ENCODE results near the gene ATN1. TPM values are rescaled to one million over a fixed set of nuclear protein-coding genes. Genes with fewer than 3 reads are reported as not detected.

ATN1 gene
- total RNA-seq, 1 donor from 2014 or later = 139 TPM

DNA sequence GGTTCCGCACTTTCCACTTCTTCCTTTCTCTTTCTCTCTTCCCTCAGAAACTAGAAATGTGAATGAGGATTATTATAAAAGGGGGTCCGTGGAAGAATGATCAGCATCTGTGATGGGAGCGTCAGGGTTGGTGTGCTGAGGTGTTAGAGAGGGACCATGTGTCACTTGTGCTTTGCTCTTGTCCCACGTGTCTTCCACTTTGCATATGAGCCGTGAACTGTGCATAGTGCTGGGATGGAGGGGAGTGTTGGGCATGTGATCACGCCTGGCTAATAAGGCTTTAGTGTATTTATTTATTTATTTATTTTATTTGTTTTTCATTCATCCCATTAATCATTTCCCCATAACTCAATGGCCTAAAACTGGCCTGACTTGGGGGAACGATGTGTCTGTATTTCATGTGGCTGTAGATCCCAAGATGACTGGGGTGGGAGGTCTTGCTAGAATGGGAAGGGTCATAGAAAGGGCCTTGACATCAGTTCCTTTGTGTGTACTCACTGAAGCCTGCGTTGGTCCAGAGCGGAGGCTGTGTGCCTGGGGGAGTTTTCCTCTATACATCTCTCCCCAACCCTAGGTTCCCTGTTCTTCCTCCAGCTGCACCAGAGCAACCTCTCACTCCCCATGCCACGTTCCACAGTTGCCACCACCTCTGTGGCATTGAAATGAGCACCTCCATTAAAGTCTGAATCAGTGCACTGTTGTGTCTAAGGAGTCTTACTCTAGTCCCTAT lies 4.6 kb upstream of the ATN1 start:
- Mint-ChIP-seq H3K4me3 (no peak overlapping the region), H3K27me3 (peaks cover 3% of the 10 kb centered on the region), H3K36me3 (peaks cover 3% of the 10 kb centered on the region), H3K4me1 (ENCODE audit: unreplicated experiment) (peaks cover 35% of the 10 kb centered on the region), H3K9me3 (no peaks in the 10 kb centered on the region), H3K27ac (no peak overlapping the region)
- DNase-seq (ENCODE audit: extremely low spot score, unreplicated experiment) = no peak
- TF ChIP-seq, protein P1, sequence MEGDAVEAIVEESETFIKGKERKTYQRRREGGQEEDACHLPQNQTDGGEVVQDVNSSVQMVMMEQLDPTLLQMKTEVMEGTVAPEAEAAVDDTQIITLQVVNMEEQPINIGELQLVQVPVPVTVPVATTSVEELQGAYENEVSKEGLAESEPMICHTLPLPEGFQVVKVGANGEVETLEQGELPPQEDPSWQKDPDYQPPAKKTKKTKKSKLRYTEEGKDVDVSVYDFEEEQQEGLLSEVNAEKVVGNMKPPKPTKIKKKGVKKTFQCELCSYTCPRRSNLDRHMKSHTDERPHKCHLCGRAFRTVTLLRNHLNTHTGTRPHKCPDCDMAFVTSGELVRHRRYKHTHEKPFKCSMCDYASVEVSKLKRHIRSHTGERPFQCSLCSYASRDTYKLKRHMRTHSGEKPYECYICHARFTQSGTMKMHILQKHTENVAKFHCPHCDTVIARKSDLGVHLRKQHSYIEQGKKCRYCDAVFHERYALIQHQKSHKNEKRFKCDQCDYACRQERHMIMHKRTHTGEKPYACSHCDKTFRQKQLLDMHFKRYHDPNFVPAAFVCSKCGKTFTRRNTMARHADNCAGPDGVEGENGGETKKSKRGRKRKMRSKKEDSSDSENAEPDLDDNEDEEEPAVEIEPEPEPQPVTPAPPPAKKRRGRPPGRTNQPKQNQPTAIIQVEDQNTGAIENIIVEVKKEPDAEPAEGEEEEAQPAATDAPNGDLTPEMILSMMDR (conservative IDR thresholded peaks at IDR 0.05) = no peak

DNA sequence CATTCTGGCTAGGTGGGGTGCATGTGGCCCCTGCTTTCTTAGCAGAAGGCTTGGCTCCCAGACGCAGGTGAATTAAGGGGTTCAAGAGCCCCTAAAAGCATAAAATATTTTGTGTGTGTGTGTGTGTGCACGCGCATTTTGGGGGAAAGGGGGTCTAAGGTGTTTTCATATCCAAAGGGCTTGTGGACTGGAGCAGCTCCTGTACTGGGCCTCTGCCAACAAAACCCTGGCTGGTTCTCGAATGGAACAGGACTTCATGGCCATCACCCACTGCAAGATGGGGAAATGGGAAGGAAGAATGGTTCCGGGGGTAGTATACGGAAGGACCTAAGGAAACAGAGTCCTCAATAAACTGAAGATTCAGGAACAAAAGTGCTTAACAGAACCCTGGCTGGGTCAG lies 3.9 kb upstream of the ATN1 start:
- peak overlapping the region; percentile 89 for H3K4me3 Mint-ChIP-seq

DNA sequence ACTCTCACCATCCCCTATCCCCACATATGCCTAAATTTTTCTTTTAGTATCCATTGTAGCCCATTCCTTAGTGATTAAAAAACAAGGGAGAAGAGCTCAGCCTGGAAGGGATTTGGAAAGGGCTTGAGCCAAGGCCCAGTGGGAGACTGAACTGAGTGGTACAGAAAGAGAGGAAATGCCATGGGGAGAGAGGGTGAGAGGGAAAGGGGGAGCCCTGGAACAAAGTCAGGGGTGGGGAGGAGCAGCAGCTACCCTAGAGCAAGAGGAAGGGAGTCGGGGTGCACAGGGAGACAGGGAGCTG lies 2.6 kb upstream of the ATN1 start:
- Mint-ChIP-seq H3K4me1 (ENCODE audit: unreplicated experiment) (peaks cover 44% of the 10 kb centered on the region), H3K9me3 (no peaks in the 10 kb centered on the region), H3K27ac (peak overlapping the region; percentile 95), H3K4me3 (peak overlapping the region; percentile 89), H3K27me3 (peaks cover 3% of the 10 kb centered on the region), H3K36me3 (peaks cover 8% of the 10 kb centered on the region)
- DNase-seq (ENCODE audit: extremely low spot score, unreplicated experiment) = no peak
- TF ChIP-seq, protein P1 (conservative IDR thresholded peaks at IDR 0.05) = no peak

More for the DNA sequence above, 3.9 kb upstream of the ATN1 start:
- H3K27me3 Mint-ChIP-seq = peaks cover 3% of the 10 kb centered on the region
- peak overlapping the region; percentile 95 for H3K27ac Mint-ChIP-seq
- TF ChIP-seq, protein P1 (conservative IDR thresholded peaks at IDR 0.05) = no peak
- DNase-seq (ENCODE audit: extremely low spot score, unreplicated experiment) = no peak
- H3K36me3 Mint-ChIP-seq = peaks cover 3% of the 10 kb centered on the region
- no peaks in the 10 kb centered on the region for H3K9me3 Mint-ChIP-seq
- peaks cover 35% of the 10 kb centered on the region for H3K4me1 Mint-ChIP-seq (ENCODE audit: unreplicated experiment)

DNA sequence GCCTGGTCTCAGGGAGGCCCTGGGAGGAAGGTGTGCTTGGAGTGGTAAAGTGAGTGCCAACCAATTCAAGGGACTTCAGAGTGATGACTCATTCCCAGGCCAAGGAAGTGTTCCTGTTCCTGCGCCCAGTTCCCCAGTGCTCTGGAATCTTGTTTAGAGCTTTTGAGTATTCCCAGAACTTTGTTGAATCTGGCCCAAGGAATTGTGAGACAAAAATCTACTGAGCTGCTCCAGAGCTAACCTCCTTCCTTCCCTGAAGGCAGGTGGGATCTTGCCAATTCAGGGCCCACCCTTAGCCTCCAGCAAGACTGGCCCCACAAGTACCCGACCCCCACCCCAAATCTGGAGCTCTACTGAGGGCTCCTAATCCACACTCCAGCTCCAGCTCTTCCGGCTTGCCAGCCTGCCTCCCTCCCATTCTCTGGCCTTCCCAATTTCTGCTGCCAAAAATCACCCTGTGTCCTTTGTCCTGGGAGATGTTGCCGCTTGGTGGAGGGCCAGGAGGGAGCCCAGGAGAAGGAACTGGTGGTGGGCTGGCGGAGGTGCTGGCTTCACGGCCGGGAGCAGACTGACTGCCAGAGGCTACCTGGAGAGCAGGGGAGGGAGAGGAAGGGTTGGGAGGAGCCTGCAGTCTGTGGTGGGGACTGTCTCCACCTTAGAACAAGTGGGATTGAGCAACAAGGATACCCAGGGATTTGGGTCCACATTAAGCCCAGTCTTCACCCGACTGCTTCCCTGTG lies 2.0 kb upstream of the ATN1 start:
- peak overlapping the region; percentile 89 for H3K4me3 Mint-ChIP-seq
- DNase-seq (ENCODE audit: extremely low spot score, unreplicated experiment) = no peak
- no peaks in the 10 kb centered on the region for H3K9me3 Mint-ChIP-seq
- H3K4me1 Mint-ChIP-seq (ENCODE audit: unreplicated experiment) = peaks cover 47% of the 10 kb centered on the region
- H3K36me3 Mint-ChIP-seq = peaks cover 8% of the 10 kb centered on the region
- peaks cover 3% of the 10 kb centered on the region for H3K27me3 Mint-ChIP-seq
- TF ChIP-seq, protein P1 (conservative IDR thresholded peaks at IDR 0.05) = no peak
- peak overlapping the region; percentile 95 for H3K27ac Mint-ChIP-seq

DNA sequence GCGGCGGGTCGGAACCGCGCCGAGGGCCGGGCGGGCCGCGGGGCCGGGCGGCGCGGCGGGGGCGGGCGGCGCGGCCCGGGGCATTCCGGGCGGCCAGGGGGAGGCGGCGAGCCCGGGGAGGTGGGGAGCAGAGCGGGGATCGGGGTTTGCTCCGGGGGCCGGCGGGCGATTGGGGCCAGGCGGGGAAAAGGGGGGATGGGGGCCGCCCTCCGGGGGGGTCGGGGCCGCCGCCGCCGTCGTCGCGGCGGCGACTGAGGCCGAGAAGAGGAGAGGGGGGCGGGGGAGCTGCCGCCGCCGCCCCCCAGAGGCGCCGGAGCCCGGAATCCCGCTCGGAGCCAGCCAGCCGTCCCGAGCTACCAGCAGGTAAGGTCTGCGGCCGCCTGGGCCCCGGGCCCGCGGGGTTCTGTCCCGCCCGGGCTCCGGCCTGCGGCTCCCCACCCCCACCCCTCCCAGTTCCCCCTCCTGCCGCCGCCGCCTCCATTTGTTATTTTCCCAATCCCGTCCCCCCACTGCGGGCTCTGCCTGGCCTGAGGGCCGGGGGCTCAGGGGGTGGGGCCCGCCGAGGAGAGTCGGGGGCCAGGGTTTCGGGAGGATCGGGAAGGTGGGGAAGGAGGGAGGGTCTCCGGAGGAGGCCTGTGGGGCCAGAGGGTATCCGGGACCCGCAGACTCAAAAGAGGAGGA lies 403 bp downstream of the ATN1 start:
- H3K4me1 Mint-ChIP-seq (ENCODE audit: unreplicated experiment) = peaks cover 54% of the 10 kb centered on the region
- TF ChIP-seq, protein P1 (conservative IDR thresholded peaks at IDR 0.05) = no peak
- no peak for DNase-seq (ENCODE audit: extremely low spot score, unreplicated experiment)
- peaks cover 3% of the 10 kb centered on the region for H3K27me3 Mint-ChIP-seq
- peaks cover 22% of the 10 kb centered on the region for H3K36me3 Mint-ChIP-seq
- H3K4me3 Mint-ChIP-seq = peak overlapping the region; percentile 95
- no peaks in the 10 kb centered on the region for H3K9me3 Mint-ChIP-seq
- peak overlapping the region; percentile 91 for H3K27ac Mint-ChIP-seq

All from type B pancreatic cell (in vitro differentiated cells).